ENCODE measurements around the gene RUNX2.

GRCh38 chr6:45353654-45354053 is 25.5 kb downstream of the RUNX2 start:
- TF ChIP-seq, protein P1, sequence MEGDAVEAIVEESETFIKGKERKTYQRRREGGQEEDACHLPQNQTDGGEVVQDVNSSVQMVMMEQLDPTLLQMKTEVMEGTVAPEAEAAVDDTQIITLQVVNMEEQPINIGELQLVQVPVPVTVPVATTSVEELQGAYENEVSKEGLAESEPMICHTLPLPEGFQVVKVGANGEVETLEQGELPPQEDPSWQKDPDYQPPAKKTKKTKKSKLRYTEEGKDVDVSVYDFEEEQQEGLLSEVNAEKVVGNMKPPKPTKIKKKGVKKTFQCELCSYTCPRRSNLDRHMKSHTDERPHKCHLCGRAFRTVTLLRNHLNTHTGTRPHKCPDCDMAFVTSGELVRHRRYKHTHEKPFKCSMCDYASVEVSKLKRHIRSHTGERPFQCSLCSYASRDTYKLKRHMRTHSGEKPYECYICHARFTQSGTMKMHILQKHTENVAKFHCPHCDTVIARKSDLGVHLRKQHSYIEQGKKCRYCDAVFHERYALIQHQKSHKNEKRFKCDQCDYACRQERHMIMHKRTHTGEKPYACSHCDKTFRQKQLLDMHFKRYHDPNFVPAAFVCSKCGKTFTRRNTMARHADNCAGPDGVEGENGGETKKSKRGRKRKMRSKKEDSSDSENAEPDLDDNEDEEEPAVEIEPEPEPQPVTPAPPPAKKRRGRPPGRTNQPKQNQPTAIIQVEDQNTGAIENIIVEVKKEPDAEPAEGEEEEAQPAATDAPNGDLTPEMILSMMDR (IDR thresholded peaks at IDR 0.05; ENCODE audit: low read length): no peak
- TF ChIP-seq EZH2 (IDR thresholded peaks at IDR 0.05; ENCODE audit: borderline replicate concordance, low read length): no peak

Measured in OCI-LY1 (cell line).